Thyroid gland (tissue), 4 donors: Measurements from ENCODE around the gene GOLT1B.

Experiments used
- CTCF ChIP-seq, 6 experiments: fragments of 200-600 bp in 3 of 6; fragments of 450-650 bp in 3 of 6; sonication (generic) in 3 of 6; IDR thresholded peaks; one replicate each; pipeline ENCODE4 v1.5.1; 2016 to 2019; ENCODE audit warnings: antibody characterized with exemption in 6 of 6, mild to moderate bottlenecking in 2 of 6, inconsistent platforms in 1 of 6, moderate library complexity in 1 of 6
- POLR2A ChIP-seq, 2 donors: fragments of 450-650 bp; IDR thresholded peaks; one replicate each; pipeline ENCODE4 v1.6.1; 2017; ENCODE audit warnings: antibody characterized with exemption in 2 of 2, mild to moderate bottlenecking in 2 of 2, moderate library complexity in 1 of 2

GRCh38 chr12:21521541-21521940 lies 20.0 kb downstream of the GOLT1B start:
- TF ChIP-seq POLR2A (IDR thresholded peaks at IDR 0.05) (no peak), CTCF (IDR thresholded peaks at IDR 0.05) (no peak)
